Stimulated activated naive B cell treated with anti-CD40 and anti-IgM and Interleukin-4, amounts not matched to agents 10 μg/mL and 1 μg/mL and 100 μg/mL, for 72 hours (primary cell): ENCODE measurements around the gene SIRPG.
"Not testable (repeated sequence)": the region's sequence is repeated elsewhere in the genome, so short reads cannot be mapped to it uniquely, and the experiment has no call there.

Experiments used
- ATAC-seq, 2 donors: fragments of 150-1000 bp; cut with Tn5 transposase; replicated peaks; 2 replicates each; pipeline ENCODE4 v1.10.0; 2021; ENCODE audit warnings: moderate library complexity in 1 of 2
- DNase-seq: peaks from one replicate; pipeline ENCODE4 v3.0.0; 2021
- H3K27ac Mint-ChIP-seq: one replicate; pipeline ENCODE4 v1.8.0; 2022; ENCODE audit warnings: mild to moderate bottlenecking, mixed read lengths
- H3K27me3 Mint-ChIP-seq, 2 donors: one replicate each; pipeline ENCODE4 v1.8.0; 2022; ENCODE audit warnings: mixed read lengths in 2 of 2
- H3K36me3 Mint-ChIP-seq, 2 donors: one replicate each; pipeline ENCODE4 v1.8.0; 2022; ENCODE audit warnings: mixed read lengths in 2 of 2, mild to moderate bottlenecking in 1 of 2
- H3K4me1 Mint-ChIP-seq, 2 donors: one replicate each; pipeline ENCODE4 v1.8.0; 2022; ENCODE audit warnings: mixed read lengths in 2 of 2, mild to moderate bottlenecking in 1 of 2
- H3K4me3 Mint-ChIP-seq, 2 donors: one replicate each; pipeline ENCODE4 v1.8.0; 2022; ENCODE audit warnings: mild to moderate bottlenecking in 2 of 2, mixed read lengths in 2 of 2, moderate library complexity in 1 of 2
- H3K9me3 Mint-ChIP-seq, 2 donors: one replicate each; pipeline ENCODE4 v1.8.0; 2022; ENCODE audit warnings: mixed read lengths in 2 of 2, mild to moderate bottlenecking in 1 of 2

SIRPG gene

DNA sequence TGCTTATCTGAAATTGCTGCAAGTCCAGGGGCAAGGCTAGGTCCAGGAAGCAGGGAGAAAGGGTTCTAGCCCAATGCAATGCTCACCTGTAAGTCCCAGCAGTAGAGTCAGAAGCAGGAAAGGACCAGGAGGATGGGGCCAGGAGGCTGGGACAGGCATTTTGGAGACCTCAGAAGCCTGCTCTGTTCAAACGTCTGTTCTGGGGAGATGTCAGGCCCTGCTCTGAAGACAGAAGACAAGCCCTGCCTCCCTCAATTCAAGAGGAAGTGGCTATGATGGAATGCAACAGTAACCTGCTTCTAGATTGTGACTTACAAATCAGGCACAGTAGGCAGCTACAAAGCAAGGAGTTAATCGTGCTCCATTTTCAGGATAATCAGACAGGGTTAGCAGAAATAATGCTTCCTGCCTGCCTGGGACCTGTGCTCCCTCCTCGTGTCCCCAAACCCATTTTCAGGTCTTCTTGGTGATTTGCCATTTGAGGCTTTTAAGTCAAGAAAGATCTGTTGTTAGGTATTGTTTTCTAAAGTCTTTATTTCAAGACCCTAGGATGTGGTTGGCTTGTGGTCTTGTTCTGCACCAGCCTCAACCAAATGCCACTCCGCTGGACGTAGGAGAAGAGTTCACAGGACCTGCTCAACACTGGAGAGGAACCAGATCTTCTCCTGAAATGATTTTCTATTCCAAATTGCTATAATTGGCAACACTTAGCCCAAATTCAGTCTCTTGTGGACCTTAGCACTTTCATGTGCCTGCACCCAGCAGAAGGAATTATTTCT is at the start of gene SIRPG:
TSS of gene SIRPG (minus strand) at position 224 of the 779 bp plus-strand sequence. CDS start at position 159, 65 bp downstream.
- no peak for ATAC-seq
- peaks cover 23 to 32% of the 10 kb centered on the region in 2 donors for H3K27me3 Mint-ChIP-seq
- peaks cover 0 to 2% of the 10 kb centered on the region in 2 donors for H3K36me3 Mint-ChIP-seq
- H3K9me3 Mint-ChIP-seq = peaks cover 0 to 6% of the 10 kb centered on the region in 2 donors
- H3K27ac Mint-ChIP-seq = no peak within 1 kb of the TSS
- no peak for DNase-seq
- no peak within 1 kb of the TSS for H3K4me3 Mint-ChIP-seq
- peaks cover 7 to 11% of the 10 kb centered on the region in 2 donors for H3K4me1 Mint-ChIP-seq

DNA sequence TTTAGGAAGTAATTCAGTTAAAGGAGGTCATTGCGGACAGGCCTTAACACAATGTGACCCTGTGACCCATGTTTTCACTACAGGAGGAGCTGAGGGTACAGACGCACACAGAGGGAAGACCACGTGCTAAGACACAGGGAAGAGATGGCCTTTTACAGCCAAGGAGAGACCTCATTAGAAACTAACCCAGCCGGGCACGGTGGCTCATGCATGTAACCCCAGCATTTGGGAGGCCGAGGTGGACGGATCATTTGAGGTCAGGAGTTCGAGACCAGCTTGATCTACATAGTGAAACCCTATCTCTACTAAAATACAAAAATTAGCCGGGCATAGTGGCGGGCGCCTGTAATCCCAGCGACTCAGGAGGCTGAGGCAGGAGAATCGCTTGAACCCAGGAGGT is 49.3 kb upstream of the SIRPG start:
- ATAC-seq, H3K36me3 Mint-ChIP-seq, DNase-seq, H3K4me3 Mint-ChIP-seq, H3K4me1 Mint-ChIP-seq, H3K9me3 Mint-ChIP-seq, H3K27ac Mint-ChIP-seq: not testable (repeated sequence)
- H3K27me3 Mint-ChIP-seq = peaks cover 58 to 59% of the 10 kb centered on the region in 2 donors

DNA sequence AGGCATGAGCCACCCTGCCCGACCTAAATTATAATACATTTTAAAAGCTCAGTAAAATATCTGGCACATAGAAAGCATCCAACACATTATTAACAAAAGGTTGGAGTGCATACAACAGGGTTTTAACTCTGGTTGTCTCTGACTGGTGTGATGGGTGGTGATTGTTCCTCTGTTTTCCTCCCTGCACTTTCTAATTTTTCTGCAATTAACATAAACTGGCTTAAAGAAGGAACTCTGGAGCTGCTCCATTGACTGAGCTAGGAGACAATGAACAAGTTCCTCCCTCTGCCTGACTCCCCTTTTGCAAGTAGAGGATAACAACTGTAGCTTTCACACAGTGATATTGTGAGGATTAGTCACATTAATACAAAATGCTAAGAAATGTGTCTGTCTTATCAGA is 48.5 kb upstream of the SIRPG start:
- H3K36me3 Mint-ChIP-seq = peaks cover 0 to 5% of the 10 kb centered on the region in 2 donors
- no peak overlapping the region for H3K4me3 Mint-ChIP-seq
- DNase-seq = no peak
- H3K27me3 Mint-ChIP-seq = peaks cover 50 to 55% of the 10 kb centered on the region in 2 donors
- ATAC-seq = no peak
- H3K27ac Mint-ChIP-seq = no peak overlapping the region
- peaks cover 0 to 4% of the 10 kb centered on the region in 2 donors for H3K4me1 Mint-ChIP-seq
- peaks cover 5 to 6% of the 10 kb centered on the region in 2 donors for H3K9me3 Mint-ChIP-seq

DNA sequence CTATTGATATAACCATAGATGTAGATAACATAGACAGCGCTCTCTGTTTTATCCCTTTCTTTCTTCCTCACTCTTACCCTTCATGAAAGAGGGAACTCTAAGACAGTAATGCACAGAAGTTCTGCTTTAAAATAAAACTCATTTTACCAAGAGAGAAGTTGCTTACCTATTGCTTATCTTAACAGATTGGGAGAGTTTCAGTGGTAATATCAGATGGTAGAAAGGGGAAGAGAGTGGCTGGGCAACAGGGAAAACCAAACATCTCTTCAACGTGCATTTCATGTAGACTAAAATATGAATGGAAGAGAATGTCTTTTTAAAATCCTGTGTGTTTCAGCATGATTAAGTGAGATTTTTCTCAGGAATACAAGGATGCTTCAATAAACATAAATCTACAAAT is 45.3 kb upstream of the SIRPG start:
- no peaks in the 10 kb centered on the region for H3K36me3 Mint-ChIP-seq
- peaks cover 0 to 5% of the 10 kb centered on the region in 2 donors for H3K9me3 Mint-ChIP-seq
- ATAC-seq = no peak
- peaks cover 0 to 2% of the 10 kb centered on the region in 2 donors for H3K4me1 Mint-ChIP-seq
- DNase-seq = no peak
- H3K27me3 Mint-ChIP-seq = peaks cover 54 to 56% of the 10 kb centered on the region in 2 donors
- no peak overlapping the region for H3K27ac Mint-ChIP-seq
- no peak overlapping the region for H3K4me3 Mint-ChIP-seq

DNA sequence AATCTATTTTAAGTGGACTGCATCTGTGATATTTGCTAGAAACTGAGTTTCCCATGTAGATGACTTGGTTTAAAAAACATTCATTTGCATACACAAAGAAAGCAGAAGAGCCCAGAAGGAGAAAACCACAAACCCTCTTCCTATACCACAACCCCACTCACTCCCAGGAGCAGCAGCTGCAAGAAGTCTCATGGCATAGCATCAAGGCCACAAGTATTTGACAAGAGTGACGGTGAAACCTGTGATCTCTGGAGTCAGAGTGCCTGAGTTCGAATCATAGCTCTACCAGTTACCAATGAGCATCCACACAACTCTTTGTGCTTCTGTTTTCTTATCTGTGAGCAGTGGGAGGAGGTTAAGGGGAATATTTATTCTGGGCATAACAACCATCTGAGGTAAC is 44.7 kb upstream of the SIRPG start:
- Mint-ChIP-seq H3K36me3 (no peaks in the 10 kb centered on the region), H3K27ac (no peak overlapping the region), H3K4me1 (no peaks in the 10 kb centered on the region), H3K9me3 (peaks cover 0 to 5% of the 10 kb centered on the region in 2 donors), H3K27me3 (peaks cover 48 to 53% of the 10 kb centered on the region in 2 donors), H3K4me3 (no peak overlapping the region)
- DNase-seq (no peak), ATAC-seq (no peak)

DNA sequence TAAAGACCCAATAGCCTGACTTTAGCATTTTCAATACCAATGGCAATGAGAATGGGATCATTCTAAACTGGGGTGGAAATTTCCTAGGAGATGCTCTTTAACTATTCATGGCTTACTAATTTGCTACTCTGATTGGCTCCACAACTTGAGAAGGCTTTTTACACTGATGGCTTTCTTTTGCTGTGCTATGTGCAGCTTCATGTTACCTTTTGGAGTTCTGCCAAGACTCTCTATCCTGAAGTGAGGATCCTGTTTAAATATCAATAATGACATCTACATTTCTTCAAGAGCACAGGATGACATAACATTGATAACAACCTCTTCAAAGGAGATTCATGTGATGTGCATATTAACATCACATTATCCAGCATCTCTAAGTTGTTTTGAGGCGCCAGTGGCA is 43.4 kb upstream of the SIRPG start:
- no peak for DNase-seq
- H3K27ac Mint-ChIP-seq = no peak overlapping the region

DNA sequence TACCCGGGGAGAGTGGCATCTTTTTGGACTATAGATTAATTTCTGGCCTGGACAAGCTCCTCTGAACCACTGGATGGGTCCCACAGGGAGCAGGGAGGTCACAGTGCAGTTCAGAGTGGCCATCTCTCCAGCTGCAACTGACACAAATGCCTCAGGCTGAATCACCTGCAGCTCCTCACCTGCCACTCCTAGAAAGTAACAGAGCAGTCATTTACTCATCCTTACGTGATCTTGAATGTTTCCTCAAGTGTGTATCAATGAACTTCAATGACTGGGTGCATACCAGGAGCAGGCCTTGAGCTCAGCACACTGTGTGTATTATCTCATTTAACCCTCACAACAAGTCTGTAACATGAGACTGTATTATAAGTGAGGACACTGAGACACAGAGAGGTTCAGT is 40.0 kb upstream of the SIRPG start:
- H3K4me1 Mint-ChIP-seq = no peaks in the 10 kb centered on the region

More for the DNA sequence above, 43.4 kb upstream of the SIRPG start:
- peaks cover 0 to 5% of the 10 kb centered on the region in 2 donors for H3K9me3 Mint-ChIP-seq
- no peak for ATAC-seq
- no peaks in the 10 kb centered on the region for H3K36me3 Mint-ChIP-seq
- H3K4me3 Mint-ChIP-seq = no peak overlapping the region
- H3K27me3 Mint-ChIP-seq = peaks cover 35 to 41% of the 10 kb centered on the region in 2 donors
- H3K4me1 Mint-ChIP-seq = no peaks in the 10 kb centered on the region

DNA sequence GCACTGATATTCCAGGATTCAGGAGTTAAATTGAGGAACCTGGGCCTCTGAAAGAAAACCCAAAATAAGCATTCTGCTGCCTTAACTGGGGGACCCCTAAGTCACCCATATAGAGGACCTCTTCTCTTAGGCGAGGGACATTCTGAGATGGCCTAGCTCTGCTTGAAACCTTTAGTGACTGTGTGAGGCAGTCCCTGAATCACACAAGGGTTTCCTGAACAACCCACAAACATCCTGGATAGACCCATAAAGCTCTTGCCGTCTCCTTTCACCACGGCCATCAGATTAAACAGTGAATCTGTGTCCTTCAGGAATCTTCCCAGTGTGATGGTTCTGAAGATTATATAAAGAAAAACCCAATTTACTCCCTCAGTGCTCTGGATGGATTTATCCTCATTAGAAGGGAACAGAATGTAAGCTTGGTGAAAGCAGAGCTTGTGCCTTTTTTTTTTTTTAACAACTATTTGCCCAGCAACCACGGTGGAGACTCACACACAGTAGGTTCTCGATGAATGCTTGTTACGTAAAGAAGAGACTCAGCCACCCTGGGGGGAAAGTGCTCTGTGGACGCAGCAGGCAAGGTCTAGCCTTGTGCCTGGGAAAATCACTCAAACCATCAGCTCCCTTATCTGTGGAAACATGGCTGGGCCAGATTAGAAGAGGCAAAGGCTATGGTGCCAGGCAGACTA is 39.1 kb upstream of the SIRPG start:
- H3K4me1 Mint-ChIP-seq = no peaks in the 10 kb centered on the region

More for the DNA sequence above, 40.0 kb upstream of the SIRPG start:
- Mint-ChIP-seq H3K9me3 (peaks cover 0 to 2% of the 10 kb centered on the region in 2 donors), H3K27ac (no peak overlapping the region), H3K27me3 (peaks cover 23 to 45% of the 10 kb centered on the region in 2 donors), H3K4me3 (no peak overlapping the region), H3K36me3 (no peaks in the 10 kb centered on the region)
- DNase-seq (no peak), ATAC-seq (no peak)

DNA sequence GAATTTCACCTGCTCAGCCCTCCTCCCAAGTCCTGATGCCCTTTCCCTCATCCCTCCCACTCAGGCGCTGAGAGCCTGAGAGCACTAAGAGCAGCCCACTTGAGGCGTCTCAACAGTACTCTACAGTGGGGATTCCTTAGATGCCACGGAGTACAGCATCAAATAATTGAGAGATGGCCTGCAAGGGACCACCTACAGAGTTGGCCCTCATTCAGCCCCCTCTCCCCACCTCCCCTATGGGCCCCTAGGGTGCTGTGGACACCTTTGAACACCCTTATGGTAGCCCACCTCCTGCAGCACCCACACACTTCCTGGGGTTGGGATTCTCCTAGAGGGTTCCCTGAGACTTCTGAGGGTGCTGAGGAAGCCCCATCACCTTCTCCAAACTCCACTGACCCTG is 37.1 kb upstream of the SIRPG start:
- no peak overlapping the region for H3K27ac Mint-ChIP-seq
- no peaks in the 10 kb centered on the region for H3K4me1 Mint-ChIP-seq
- DNase-seq (no peak), ATAC-seq (no peak)
- H3K27me3 Mint-ChIP-seq = peaks cover 26 to 54% of the 10 kb centered on the region in 2 donors
- no peak overlapping the region for H3K4me3 Mint-ChIP-seq
- peaks cover 0 to 6% of the 10 kb centered on the region in 2 donors for H3K9me3 Mint-ChIP-seq
- peaks cover 3 to 4% of the 10 kb centered on the region in 2 donors for H3K36me3 Mint-ChIP-seq

More for the DNA sequence above, 39.1 kb upstream of the SIRPG start:
- H3K4me3 Mint-ChIP-seq = no peak overlapping the region
- DNase-seq (no peak), ATAC-seq (no peak)
- peaks cover 27 to 54% of the 10 kb centered on the region in 2 donors for H3K27me3 Mint-ChIP-seq
- peaks cover 0 to 5% of the 10 kb centered on the region in 2 donors for H3K9me3 Mint-ChIP-seq
- no peaks in the 10 kb centered on the region for H3K36me3 Mint-ChIP-seq
- no peak overlapping the region for H3K27ac Mint-ChIP-seq

DNA sequence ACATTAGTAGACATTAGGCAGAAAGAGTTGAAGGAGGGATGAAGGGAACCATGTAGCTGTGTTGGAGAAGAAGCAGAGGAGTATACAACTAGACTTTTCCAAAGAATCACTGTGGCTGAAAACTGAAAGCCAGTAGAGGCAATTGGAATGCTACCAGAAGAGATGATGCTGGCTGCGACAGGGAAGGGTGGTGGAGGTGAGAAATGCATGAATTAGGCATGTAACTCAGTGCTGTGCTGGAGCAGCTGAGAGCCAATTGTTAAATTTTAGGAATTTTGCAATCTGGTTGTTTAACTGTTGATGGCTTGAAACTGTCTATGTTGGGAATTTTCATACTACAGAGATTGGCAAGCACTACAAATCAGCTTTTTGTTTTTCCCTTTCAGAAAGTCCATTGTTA is 35.8 kb upstream of the SIRPG start:
- Mint-ChIP-seq H3K4me1 (no peaks in the 10 kb centered on the region), H3K27me3 (peaks cover 22 to 45% of the 10 kb centered on the region in 2 donors), H3K27ac (no peak overlapping the region), H3K9me3 (peaks cover 0 to 4% of the 10 kb centered on the region in 2 donors), H3K4me3 (no peak overlapping the region), H3K36me3 (peaks cover 3 to 4% of the 10 kb centered on the region in 2 donors)
- ATAC-seq (no peak), DNase-seq (no peak)

DNA sequence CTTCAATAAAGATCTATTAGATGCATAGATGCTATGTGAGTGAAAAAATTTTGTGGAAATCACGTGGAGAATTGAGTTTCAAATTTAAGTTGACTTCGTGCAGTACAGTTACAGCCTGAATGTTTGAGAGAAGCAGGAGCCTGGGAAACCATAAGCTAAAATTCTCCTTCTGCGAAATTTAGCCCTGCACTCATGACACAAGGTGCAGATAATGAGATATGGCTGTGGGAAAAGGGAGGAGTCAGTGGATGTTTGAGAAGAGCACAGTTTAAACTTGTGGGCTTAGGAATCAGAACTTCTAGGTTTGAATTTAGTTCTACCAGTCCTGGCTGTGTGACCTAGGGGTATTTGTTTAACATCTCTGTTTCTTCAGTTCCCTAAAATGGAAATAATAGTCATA is 32.1 kb upstream of the SIRPG start:
- DNase-seq (no peak), ATAC-seq (no peak)
- H3K36me3 Mint-ChIP-seq = peaks cover 3 to 4% of the 10 kb centered on the region in 2 donors
- no peak overlapping the region for H3K4me3 Mint-ChIP-seq
- H3K9me3 Mint-ChIP-seq = peaks cover 0 to 4% of the 10 kb centered on the region in 2 donors
- no peak overlapping the region for H3K27ac Mint-ChIP-seq
- H3K4me1 Mint-ChIP-seq = peaks cover 0 to 2% of the 10 kb centered on the region in 2 donors
- H3K27me3 Mint-ChIP-seq = peaks cover 36 to 51% of the 10 kb centered on the region in 2 donors

DNA sequence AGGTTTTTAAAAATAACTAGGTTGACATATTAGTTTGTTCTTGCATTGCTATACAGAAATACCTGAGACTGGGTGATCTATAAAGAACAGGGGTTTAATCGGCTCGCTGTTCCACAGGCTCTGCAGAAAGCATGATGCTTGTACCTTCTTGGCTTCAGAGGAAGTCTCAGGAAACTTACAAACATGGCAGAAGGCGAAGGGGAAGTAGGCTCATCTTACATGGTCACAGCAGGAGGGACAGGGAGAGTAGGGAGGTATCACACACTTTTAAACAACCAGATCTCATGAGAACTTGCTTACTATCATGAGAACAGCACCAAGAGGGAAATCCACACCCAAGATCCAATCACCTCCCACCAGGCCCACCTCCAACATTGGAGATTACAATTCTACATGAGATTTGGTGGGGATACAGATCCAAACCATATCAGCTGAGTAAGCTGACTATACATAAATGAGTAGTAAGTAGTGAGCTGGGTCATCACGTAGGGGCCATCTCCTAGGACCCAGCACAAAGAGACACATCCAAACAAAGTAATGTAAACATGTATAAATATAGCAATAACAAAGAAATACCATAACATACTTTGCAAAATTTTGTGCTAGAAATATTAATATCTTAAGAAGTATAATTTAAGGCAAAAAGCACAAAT is 31.4 kb upstream of the SIRPG start:
- Mint-ChIP-seq H3K9me3 (peaks cover 0 to 4% of the 10 kb centered on the region in 2 donors), H3K36me3 (peaks cover 3 to 4% of the 10 kb centered on the region in 2 donors), H3K27me3 (peaks cover 39 to 53% of the 10 kb centered on the region in 2 donors), H3K4me1 (peaks cover 0 to 2% of the 10 kb centered on the region in 2 donors), H3K4me3 (no peak overlapping the region), H3K27ac (no peak overlapping the region)
- ATAC-seq (no peak), DNase-seq (no peak)

DNA sequence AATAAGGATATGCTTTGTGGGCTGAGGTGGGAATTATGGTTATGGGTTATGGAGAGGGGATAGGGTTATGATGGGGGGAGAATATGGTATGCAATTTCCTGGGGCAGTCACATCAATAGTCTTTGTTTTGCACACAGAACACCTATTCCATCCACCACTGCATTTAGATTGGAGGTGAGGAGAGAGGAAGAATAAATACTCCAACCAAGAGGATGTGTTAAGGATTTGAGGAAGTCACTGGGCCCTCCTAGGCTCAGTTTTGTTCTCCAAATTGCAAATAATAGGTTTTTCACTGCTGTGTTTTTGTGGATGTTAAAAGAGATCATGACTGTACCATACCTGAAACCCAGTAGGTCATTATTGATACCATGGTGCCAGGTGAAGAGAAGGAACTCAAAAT is 29.5 kb upstream of the SIRPG start:
- Mint-ChIP-seq H3K4me3 (no peak overlapping the region), H3K4me1 (peaks cover 0 to 2% of the 10 kb centered on the region in 2 donors), H3K27ac (no peak overlapping the region), H3K9me3 (peaks cover under 1 to 4% of the 10 kb centered on the region in 2 donors), H3K27me3 (peaks cover 44 to 54% of the 10 kb centered on the region in 2 donors), H3K36me3 (peaks cover 3 to 4% of the 10 kb centered on the region in 2 donors)
- no peak for ATAC-seq
- no peak for DNase-seq

DNA sequence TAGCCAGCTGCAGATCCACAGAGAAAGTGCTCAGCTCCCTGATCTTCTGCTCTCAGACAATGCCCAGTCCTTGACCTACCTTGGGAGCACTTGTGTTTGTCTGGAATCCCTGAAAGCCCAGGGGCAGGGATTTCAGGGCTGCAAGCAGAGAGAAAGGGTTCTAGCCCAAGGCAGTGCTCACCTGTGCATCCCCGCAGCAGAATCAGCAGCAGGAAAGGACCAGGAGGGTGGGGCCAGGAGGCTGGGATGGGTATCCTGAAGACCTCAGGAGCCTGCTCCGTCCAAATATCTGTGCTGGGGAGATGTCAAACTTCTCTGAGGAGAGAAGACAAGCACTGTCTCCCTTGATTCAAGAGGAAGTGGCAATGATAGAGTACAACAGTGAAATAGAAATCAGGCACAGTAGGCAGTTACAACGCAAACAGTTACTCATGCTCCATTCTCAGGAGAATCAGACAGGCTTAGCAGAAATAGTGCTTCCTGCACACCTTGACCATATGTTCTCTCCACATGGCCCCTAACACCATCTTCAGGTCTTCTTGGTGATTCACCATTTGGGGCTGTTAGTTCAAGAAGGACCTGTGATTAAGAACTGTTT is 28.7 kb upstream of the SIRPG start:
- H3K9me3 Mint-ChIP-seq = peaks cover 2 to 3% of the 10 kb centered on the region in 2 donors
- DNase-seq = no peak
- peaks cover 0 to 2% of the 10 kb centered on the region in 2 donors for H3K4me1 Mint-ChIP-seq

More for the DNA sequence above, 28.7 kb upstream of the SIRPG start:
- Mint-ChIP-seq H3K27me3 (peaks cover 38 to 49% of the 10 kb centered on the region in 2 donors), H3K4me3 (no peak overlapping the region), H3K36me3 (peaks cover 3 to 4% of the 10 kb centered on the region in 2 donors), H3K27ac (no peak overlapping the region)
- no peak for ATAC-seq
